H1 (cell line): ENCODE data around the gene PTTG1IP. TPM values are rescaled to one million over a fixed set of nuclear protein-coding genes. Genes with fewer than 3 reads are reported as not detected.

Source experiments
- KDM4A ChIP-seq: IDR thresholded peaks from one replicate; pipeline ENCODE4 v1.7.1; 2012; ENCODE audit warnings: low read depth, mild to moderate bottlenecking, moderate library complexity, low read length, inconsistent platforms; ENCODE audit not compliant: severe bottlenecking
- MAFK ChIP-seq: IDR thresholded peaks from 2 replicates; pipeline ENCODE4 v1.6.1; 2012; ENCODE audit warnings: low read depth, mild to moderate bottlenecking, improper control_type of control experiment, low read length
- POLR2A ChIP-seq, 2 experiments: IDR thresholded peaks; 1 replicate in 1 of 2; 2 replicates in 1 of 2; pipeline ENCODE4 v1.6.1; 2011; ENCODE audit warnings: low read depth in 2 of 2, low read length in 2 of 2, mild to moderate bottlenecking in 2 of 2; ENCODE audit errors: control extremely low read depth in 1 of 2
- polyA plus RNA-seq, 7 experiments: library from polyadenylated mRNA; depleted of rRNA in 3 of 7; stranded (reverse) in 5 of 7; unstranded in 2 of 7; fragments of >200 nt in 5 of 7; fragments of 200-250 nt in 2 of 7; gene quantifications; 1 replicate in 5 of 7; 2 replicates in 1 of 7; 4 replicates in 1 of 7; pipeline versions ENCODE4 v1.2.1 to v1.2.3, GENCODE V29; 2011 to 2013; ENCODE audit warnings: missing spikeins in 2 of 7, mixed read lengths in 2 of 7
- total RNA-seq: library from RNA; stranded (reverse); fragmentation: NEBNext Ultra II Directional; extraction: Animal tissue kit (Norgen Biotek cat#: 25700); gene quantifications from 2 replicates; pipeline ENCODE4 v1.2.1, GENCODE V29; 2021
- TF ChIP-seq, protein P1 (sequence below): fragments of 300-600 bp; sonication (generic); IDR thresholded peaks from 2 replicates; pipeline ENCODE4 v1.7.1; 2012; ENCODE audit warnings: low read length, moderate library complexity, mild to moderate bottlenecking, inconsistent platforms; ENCODE audit not compliant: insufficient replicate concordance
- TF ChIP-seq, protein P2 (sequence below): IDR thresholded peaks from 2 replicates; pipeline ENCODE4 v1.6.1; 2012; ENCODE audit warnings: inconsistent platforms

Gene PTTG1IP
- total and polyA plus RNA-seq, 2 of the 8 experiments (the other 6 are each of a cell fraction or from before 2014, with no cell fraction given): 90.8 to 130 TPM

DNA sequence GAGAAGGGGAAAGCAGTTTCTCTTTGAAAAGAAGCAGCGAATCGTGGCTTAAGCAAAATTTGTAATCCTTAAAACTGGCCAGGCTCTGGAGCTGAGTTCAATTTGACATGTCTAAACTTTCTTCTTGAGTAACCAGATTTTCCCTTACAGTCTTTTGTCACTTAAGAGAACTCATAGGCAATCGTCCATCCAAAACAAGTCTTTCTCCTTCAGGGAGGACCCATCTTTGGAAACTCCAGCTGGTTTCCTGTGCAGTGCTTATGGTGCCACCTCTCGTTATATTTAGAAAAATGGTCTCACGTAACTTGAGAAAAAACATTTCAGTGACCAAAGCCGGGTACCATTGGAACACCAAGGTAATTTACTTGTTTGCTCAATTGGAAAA, 1.8 kb upstream of the PTTG1IP start (continued):
- TF ChIP-seq, protein P1, sequence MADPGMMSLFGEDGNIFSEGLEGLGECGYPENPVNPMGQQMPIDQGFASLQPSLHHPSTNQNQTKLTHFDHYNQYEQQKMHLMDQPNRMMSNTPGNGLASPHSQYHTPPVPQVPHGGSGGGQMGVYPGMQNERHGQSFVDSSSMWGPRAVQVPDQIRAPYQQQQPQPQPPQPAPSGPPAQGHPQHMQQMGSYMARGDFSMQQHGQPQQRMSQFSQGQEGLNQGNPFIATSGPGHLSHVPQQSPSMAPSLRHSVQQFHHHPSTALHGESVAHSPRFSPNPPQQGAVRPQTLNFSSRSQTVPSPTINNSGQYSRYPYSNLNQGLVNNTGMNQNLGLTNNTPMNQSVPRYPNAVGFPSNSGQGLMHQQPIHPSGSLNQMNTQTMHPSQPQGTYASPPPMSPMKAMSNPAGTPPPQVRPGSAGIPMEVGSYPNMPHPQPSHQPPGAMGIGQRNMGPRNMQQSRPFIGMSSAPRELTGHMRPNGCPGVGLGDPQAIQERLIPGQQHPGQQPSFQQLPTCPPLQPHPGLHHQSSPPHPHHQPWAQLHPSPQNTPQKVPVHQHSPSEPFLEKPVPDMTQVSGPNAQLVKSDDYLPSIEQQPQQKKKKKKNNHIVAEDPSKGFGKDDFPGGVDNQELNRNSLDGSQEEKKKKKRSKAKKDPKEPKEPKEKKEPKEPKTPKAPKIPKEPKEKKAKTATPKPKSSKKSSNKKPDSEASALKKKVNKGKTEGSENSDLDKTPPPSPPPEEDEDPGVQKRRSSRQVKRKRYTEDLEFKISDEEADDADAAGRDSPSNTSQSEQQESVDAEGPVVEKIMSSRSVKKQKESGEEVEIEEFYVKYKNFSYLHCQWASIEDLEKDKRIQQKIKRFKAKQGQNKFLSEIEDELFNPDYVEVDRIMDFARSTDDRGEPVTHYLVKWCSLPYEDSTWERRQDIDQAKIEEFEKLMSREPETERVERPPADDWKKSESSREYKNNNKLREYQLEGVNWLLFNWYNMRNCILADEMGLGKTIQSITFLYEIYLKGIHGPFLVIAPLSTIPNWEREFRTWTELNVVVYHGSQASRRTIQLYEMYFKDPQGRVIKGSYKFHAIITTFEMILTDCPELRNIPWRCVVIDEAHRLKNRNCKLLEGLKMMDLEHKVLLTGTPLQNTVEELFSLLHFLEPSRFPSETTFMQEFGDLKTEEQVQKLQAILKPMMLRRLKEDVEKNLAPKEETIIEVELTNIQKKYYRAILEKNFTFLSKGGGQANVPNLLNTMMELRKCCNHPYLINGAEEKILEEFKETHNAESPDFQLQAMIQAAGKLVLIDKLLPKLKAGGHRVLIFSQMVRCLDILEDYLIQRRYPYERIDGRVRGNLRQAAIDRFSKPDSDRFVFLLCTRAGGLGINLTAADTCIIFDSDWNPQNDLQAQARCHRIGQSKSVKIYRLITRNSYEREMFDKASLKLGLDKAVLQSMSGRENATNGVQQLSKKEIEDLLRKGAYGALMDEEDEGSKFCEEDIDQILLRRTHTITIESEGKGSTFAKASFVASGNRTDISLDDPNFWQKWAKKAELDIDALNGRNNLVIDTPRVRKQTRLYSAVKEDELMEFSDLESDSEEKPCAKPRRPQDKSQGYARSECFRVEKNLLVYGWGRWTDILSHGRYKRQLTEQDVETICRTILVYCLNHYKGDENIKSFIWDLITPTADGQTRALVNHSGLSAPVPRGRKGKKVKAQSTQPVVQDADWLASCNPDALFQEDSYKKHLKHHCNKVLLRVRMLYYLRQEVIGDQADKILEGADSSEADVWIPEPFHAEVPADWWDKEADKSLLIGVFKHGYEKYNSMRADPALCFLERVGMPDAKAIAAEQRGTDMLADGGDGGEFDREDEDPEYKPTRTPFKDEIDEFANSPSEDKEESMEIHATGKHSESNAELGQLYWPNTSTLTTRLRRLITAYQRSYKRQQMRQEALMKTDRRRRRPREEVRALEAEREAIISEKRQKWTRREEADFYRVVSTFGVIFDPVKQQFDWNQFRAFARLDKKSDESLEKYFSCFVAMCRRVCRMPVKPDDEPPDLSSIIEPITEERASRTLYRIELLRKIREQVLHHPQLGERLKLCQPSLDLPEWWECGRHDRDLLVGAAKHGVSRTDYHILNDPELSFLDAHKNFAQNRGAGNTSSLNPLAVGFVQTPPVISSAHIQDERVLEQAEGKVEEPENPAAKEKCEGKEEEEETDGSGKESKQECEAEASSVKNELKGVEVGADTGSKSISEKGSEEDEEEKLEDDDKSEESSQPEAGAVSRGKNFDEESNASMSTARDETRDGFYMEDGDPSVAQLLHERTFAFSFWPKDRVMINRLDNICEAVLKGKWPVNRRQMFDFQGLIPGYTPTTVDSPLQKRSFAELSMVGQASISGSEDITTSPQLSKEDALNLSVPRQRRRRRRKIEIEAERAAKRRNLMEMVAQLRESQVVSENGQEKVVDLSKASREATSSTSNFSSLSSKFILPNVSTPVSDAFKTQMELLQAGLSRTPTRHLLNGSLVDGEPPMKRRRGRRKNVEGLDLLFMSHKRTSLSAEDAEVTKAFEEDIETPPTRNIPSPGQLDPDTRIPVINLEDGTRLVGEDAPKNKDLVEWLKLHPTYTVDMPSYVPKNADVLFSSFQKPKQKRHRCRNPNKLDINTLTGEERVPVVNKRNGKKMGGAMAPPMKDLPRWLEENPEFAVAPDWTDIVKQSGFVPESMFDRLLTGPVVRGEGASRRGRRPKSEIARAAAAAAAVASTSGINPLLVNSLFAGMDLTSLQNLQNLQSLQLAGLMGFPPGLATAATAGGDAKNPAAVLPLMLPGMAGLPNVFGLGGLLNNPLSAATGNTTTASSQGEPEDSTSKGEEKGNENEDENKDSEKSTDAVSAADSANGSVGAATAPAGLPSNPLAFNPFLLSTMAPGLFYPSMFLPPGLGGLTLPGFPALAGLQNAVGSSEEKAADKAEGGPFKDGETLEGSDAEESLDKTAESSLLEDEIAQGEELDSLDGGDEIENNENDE: no peak
- TF ChIP-seq MAFK (no peak), KDM4A (no peak), POLR2A (IDR thresholded peaks at IDR 0.05; ENCODE audit: control extremely low read depth in 1 of 2, low read depth in 2 of 2, low read length in 2 of 2) (no peak)
- TF ChIP-seq, protein P2, sequence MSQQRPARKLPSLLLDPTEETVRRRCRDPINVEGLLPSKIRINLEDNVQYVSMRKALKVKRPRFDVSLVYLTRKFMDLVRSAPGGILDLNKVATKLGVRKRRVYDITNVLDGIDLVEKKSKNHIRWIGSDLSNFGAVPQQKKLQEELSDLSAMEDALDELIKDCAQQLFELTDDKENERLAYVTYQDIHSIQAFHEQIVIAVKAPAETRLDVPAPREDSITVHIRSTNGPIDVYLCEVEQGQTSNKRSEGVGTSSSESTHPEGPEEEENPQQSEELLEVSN: no peak
